ENCODE measurements around the gene ENDOU.

The ENDOU gene

DNA sequence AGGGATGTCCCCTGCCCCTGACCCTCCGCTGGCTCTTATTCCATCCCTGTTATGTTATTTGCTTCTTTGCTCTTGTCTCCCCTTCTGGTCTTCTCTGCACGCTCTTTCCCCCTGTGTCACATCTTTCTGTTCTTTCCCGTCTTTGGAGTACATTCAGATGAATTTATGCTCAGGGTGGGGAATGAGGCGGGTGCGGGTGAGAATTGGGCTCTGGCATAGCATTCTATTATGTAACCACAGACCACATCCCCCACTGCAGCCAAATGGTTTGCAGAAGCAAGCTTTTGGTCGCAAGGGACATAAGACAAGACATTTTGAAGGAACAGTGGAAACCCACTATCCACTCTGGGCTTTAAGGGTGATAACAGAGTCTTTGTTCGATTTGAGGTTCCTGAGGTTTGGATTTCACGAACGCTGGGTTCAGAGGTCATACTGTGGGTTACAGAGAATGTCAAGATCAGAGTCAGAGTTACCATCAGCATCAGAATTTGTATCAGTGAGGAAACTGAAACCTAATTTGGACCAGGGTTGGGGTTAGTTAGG lies 3.8 kb downstream of the ENDOU start:
- TF ChIP-seq, protein P1, sequence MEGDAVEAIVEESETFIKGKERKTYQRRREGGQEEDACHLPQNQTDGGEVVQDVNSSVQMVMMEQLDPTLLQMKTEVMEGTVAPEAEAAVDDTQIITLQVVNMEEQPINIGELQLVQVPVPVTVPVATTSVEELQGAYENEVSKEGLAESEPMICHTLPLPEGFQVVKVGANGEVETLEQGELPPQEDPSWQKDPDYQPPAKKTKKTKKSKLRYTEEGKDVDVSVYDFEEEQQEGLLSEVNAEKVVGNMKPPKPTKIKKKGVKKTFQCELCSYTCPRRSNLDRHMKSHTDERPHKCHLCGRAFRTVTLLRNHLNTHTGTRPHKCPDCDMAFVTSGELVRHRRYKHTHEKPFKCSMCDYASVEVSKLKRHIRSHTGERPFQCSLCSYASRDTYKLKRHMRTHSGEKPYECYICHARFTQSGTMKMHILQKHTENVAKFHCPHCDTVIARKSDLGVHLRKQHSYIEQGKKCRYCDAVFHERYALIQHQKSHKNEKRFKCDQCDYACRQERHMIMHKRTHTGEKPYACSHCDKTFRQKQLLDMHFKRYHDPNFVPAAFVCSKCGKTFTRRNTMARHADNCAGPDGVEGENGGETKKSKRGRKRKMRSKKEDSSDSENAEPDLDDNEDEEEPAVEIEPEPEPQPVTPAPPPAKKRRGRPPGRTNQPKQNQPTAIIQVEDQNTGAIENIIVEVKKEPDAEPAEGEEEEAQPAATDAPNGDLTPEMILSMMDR (IDR thresholded peaks at IDR 0.05), result no peak
- H3K4me3 ChIP-seq, result no peak overlapping the region
- DNase-seq (ENCODE audit: low spot score), result no peak
- H3K27ac ChIP-seq, result no peak overlapping the region

DNA sequence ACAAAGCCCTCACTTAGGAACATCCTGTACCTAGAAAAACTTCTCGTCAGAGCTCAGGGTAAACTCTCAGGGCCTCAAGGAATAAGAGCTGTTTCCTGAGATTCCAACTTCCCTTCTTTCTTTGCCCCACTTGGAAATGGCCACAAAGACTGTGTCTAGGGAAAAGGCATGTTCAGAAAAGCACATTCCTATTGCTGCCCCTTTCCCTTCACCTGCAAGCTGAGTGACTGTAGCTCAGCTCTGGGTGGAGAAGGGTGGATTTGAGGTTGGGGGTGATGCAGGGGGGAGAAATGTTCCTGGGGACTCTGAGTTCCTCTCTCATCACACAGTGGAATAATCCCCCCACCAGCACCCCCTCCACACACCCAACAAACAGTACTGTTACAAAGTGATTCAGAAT lies 6.8 kb downstream of the ENDOU start:
- peak overlapping the region; percentile 85 to 88 for H3K27ac ChIP-seq
- TF ChIP-seq, protein P1 (IDR thresholded peaks at IDR 0.05), result no peak

DNA sequence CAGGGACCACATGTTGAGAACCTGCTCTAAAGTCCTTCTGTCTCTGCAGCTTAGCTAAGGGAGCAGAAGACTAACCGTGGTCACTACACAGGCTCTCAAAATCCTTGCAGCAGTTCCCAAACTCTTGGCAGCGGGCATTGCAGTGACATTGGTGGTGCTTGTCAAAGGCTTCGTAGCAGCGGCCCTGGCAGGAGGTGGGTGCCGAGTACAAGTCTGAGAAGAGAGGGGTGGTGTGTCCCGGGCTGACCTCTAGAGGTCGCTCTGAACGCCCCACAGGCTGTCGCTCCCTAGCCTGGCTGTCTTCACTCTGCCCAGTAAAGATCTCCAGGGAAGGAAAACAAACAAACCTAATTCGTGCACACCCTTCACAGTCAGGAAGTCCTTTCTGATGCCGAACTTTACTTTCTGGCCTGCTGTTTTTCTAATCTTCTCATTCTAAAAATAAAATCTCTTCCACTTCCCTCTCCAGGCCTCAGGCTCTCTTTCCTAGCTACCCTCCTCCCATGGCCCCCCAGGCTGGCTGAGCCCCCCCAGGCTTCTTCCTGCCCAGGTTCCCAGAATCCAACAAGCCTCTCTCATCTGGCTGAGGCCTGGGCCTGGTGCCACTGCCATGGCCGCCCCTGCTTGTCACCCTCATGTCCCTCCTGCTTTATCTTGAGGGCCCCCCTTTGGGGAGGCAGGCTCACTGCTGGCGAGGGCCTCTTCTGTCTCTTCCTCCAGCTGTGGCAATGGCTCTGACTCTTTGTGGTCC lies 7.7 kb downstream of the ENDOU start:
- Histone ChIP-seq H3K4me3 (peak overlapping the region; percentile 18), H3K27ac (peak overlapping the region; percentile 85 to 88)
- TF ChIP-seq, protein P1 (IDR thresholded peaks at IDR 0.05), result peak; percentile 79
- DNase-seq (ENCODE audit: low spot score), result peak; percentile 94

More for the DNA sequence above, 6.8 kb downstream of the ENDOU start:
- no peak overlapping the region for H3K4me3 ChIP-seq
- no peak for DNase-seq (ENCODE audit: low spot score)

DNA sequence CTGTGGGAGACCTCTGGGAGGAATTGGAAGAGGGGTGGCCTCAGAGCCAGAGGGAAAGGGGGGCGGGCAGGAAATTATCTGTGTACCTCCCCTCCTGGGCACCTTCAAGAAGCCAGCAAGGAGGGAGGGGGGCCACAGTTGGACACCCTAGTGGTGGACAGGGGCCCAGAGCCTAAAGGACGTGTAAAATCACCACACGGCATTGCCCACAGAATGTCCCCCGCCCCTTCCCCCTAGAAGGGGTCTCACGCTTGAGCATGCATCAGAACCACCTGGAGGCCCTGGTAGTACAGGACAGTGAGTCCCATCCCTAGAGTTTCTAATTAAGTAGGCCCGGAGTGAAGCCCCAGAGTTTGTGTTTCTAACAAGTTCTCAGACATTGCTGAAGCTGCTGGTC lies 8.2 kb downstream of the ENDOU start:
- DNase-seq (ENCODE audit: low spot score), result no peak
- H3K27ac ChIP-seq, result peak overlapping the region; percentile 85 to 88
- peak overlapping the region; percentile 0 for H3K4me3 ChIP-seq
- TF ChIP-seq, protein P1 (IDR thresholded peaks at IDR 0.05), result no peak

DNA sequence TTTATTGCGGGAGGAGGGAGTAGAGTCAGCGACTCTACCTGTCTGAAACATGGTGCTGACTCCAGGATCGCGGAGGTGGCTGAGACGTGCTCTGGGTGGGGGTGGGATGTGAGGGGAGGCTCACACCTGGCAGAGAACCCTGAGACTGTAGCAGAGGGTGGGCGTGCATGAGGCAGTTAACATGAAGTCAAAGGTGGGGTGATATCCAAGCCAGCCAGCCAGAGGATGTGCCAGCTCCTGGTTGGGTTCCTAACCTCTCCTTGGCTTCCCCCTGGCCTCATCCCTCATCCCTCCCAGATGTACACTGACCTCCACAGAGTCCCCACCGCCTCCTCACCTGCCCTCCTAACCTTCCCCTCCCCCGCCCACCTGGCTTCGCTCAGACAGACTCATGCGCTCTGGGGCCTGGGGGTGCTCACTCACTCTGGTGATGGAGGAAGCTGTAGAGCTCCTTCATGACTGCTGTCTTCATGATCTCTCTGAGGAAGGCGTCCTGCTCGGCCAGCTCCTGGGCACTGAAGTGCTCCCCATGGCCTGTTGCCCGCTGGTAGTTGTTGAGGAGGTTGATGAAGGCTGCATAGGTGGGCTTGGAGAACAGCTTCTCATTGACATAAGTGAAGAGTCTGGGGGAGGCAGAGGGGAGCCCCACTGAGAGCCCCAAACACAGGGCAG lies 9.3 kb downstream of the ENDOU start:
- peak overlapping the region in 1 of 2 donors; percentile 85 for H3K27ac ChIP-seq
- DNase-seq (ENCODE audit: low spot score), result peak; percentile 74
- TF ChIP-seq, protein P1 (IDR thresholded peaks at IDR 0.05), result no peak
- H3K4me3 ChIP-seq, result peak overlapping the region; percentile 46

DNA sequence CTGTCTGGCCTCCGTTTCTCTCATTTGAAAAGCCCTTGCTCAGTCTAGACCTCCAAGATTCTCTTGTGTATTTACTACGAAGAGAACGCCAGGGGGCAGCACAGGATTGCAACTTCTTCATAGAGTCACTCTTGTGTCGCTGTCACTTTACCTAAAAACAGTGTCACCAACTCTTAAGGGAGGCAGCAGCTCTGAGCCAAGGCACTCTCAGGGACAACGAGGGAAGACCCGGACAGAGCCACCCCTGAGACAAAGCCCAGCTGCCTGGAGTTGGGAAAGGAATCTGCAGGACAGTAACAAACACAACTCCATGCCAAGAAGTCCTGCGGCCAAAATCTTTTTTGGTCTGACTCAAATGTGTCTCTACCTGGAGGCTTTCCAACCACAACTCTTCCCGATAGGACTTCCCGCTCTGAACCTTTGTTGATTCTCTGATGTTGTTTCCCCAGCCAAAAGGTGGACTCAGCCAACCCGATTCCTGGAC lies 9.9 kb downstream of the ENDOU start:
- H3K4me3 ChIP-seq, result peak overlapping the region; percentile 46
- DNase-seq (ENCODE audit: low spot score), result peak; percentile 86
- H3K27ac ChIP-seq, result peak overlapping the region in 1 of 2 donors; percentile 85
- TF ChIP-seq, protein P1 (IDR thresholded peaks at IDR 0.05), result peak; percentile 74

Data from coronary artery (tissue), 2 donors.